Activated CD4-positive, alpha-beta T cell treated with anti-CD3 and anti-CD28 coated beads for 1 hour (primary cell): ENCODE data around the gene PTPRD.

Experiments
- DNase-seq: peaks from one replicate; pipeline ENCODE4 v3.0.0-alpha.2; 2020

Gene PTPRD

GRCh38 chr9:8799615-8800014 is 1813.2 kb downstream of the PTPRD start:
- DNase-seq, result no peak

DNA sequence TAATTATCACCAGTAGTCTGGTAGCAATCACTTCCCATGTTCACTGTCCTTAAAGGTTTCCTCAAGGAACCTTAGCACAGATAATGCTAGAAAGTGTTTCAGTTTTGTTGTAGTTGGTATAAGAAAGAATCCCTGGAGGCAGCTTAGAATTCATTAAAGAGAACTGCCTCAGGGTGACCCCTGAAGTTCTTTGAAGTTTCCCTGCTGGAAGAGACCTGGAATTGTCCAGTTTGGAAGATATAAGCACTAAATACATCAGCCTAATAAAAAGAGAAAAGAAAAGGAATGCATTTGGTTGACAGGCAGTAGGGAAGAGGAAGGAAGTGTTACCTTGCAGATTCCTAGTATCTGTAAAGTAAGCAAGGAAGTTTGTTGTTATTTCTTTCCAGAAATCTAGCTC is 1813.6 kb downstream of the PTPRD start:
- DNase-seq, result no peak

DNA sequence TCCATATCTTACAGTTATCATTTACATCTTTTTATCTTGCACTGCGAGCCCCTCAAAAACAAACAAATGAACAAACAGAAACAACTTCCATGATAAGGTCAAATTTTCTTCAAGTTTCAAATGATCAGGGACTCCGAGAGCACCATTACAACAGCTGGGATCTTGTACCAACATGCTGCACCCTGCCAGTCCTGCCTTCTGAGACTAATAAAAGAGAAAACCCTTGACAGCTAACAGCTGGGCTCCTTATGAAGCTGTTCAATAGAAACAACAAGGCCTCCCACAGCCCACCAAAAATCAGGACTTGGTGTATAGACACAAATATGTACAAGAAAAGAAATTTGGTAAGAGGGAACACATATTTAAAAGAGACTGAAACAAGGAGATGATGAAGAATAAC is 1828.0 kb downstream of the PTPRD start:
- no peak for DNase-seq

DNA sequence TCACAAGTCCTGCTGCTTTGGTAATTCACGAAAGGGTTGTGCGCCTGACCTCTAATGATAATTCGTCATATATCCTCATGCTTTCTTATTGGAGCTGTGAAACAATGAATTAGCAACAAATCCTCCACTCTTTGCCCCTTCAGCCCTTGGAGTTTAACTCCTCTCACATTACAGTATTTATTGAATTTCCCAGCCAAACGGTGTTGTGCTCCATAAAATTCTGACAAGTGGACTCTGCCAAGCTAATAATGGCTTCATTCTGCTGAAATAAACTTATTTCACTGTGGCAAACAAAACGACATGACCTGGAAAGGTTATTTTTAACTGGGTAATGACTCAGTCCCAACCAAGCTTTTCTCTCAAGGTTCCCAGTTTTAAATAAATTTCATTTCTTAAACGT is 1828.9 kb downstream of the PTPRD start:
- no peak for DNase-seq

DNA sequence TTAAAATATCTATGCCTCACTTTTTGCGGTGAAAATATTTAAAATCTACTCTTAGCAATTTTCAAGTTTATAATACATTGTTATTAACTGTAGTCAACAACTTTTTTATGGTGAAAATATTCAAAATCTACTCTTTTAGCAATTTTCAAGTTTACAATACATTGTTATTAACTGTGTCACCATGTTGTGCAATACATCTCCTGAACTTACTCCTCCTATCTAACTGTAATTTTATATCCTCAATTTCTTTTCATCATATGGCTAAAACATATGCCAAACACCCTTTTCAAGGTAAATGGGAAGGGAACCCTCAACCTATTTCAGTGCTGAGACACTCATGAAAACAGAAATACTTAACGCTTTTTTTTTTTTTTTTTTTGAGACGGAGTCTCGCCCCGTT is 1830.6 kb downstream of the PTPRD start:
- no peak for DNase-seq

- DNase-seq, result no peak
These were observed 1831.3 kb downstream of the PTPRD start for GRCh38 chr9:8781458-8781857.

- DNase-seq, result no peak
These were observed 1832.4 kb downstream of the PTPRD start for GRCh38 chr9:8780386-8780785.

DNA sequence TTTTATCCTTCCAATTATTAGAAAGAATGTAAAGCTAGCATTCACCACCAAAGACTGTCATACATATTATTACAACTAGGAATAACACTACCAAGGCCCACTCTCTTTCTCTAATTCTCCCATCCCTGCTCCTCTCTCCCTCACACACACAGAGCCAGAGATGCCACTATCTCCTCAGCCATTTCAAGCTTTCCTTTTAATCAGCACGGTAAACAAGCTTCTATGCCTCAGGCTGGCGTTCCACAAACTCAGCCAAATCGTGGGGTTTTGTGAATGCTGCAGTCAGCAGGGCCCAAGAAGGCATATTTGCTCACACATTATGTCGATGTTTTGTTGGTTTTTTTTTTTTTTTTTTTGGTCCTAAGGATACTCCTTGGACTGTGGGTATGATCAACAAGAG is 1833.3 kb downstream of the PTPRD start:
- no peak for DNase-seq

- no peak for DNase-seq
These were observed 1834.4 kb downstream of the PTPRD start for GRCh38 chr9:8778356-8778755.

DNA sequence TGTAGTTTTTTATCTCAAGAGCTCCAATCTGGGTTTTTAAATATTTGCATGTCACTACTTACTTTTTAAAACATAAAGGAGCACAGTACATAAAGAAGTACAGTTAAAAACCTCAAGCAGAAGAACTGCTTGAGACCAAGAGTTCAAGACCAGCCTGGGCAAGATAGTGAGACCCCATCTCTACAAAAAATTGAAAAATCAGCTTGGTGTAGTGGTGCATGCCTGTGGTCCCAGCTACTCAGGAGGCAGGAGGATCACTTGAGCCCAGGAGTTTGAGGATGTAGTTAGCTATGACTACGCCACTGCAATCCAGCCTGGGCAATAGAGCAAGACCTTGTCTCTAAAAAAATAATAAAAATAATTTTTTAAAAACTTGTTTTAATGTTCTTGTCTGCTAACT is 1840.5 kb downstream of the PTPRD start:
- DNase-seq, result no peak

DNA sequence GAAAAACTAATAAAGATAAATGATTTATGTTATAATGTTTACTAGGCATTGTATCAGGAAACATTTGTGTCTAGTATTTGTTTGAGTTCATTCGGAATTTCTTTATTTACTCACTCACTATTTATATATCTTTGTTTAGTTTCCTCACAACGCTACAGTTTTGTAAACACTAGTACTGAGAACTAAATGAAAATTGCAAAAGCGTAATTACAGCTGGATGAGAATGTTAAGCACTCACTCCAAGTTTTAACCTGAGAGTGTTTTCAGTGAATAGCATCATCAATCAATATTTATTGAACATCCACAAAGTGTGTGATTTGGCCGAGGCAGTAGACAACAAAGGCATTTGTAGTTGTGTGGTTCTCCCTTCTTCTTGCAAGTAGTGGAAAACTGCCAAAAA is 1843.6 kb downstream of the PTPRD start:
- DNase-seq, result no peak

DNA sequence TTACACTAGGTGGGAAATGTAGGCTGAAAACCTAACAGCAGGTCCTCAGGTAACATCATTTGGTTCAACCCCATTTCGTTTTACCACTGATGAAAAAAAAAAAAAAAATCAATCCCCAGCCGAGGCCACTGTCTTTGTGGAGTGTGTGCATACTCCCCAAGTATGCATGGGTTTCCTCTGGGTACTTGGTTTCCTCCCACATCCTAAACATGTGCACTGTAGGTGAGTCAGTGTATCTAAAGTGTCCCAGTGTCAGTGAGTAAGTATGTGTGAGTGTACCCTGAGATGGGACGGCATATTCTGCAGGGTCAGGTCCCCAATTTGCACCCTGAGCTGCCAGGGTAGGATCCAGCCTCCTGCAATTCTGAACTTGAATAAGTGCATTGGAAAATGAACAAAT is 1846.7 kb downstream of the PTPRD start:
- DNase-seq, result no peak

- no peak for DNase-seq
These were observed 1848.8 kb downstream of the PTPRD start for GRCh38 chr9:8764051-8764450.

DNA sequence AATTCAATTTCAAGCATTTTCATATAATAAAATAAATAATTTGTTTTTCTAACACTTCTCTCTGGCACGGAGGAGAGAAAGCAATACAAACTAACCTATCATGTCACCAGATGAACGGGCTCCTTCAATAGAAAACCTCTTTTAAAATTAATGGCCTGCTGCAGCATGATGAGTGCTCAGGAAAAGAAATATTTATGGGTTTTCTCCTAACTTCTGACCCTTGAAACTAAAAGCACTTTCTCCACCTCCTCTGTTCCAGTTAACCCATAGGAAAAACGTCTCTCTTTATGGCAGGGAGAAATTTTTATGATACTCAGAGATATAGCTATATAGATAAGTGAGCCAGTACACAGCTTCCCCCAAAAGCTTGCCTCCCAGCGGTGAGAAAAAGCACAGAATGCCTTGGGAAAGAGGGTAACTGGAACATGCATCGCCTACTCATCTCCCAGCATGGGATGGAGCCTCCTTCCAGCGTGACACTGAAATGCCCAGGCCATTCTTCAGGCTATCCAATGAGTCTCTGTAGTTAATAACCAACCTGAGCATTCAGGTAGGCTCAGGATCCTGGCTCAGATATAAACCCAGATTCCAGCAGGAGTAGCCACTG is 1850.2 kb downstream of the PTPRD start:
- DNase-seq, result no peak

DNA sequence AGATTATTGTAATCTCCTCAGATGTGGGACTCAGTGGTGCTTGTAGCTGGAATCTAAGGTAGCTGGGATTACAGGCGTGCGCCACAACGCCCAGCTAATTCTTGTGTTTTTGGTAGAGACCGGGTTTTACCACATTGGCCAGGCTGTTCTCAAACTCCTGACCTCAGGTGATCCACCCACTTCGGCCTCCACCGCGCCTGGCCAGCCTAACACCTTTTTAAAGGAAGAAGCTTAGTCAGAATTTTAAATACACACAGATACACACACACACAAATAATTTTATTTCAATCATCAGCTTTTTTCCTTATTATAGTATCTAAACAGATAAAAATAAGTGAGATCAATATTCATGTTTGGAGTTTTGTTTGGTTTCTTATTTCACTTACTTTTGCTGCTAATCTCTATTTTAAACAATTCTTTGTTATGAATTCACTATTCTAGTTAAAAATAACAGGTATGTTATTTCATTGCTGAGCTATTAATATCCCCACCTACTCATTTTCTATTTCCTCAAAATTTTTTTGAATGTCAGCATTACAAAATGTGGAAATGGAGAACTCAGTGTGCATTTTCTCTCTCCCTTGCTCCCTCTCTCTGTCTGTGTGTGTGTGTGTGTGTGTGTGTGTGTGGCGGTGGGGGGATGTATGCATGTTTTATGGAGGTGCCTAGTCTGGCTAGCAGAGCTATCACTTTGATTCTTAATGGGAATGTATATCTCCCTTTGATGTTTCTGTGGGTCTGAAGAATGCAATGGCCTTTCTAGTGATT is 1852.6 kb downstream of the PTPRD start:
- no peak for DNase-seq

- DNase-seq, result no peak
These were observed 1854.9 kb downstream of the PTPRD start for GRCh38 chr9:8757881-8758280.

DNA sequence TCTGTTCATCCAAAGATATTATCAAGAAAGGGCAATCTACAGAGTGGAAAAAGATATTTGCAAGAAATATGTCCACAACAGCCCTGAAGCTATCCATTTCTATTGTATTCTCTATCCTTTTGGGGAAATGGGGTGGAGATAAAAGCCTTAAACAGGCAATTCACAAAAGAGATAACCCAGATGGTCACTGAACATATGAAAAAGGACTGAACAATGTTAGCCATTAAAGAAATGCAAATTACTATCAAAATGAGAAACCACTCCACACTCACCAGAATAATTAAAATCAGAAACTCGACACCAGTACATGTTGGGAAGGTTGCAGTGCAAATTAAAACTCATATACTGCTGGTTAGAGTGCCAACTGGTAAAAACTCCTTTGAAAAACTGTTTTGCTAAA is 1858.1 kb downstream of the PTPRD start:
- no peak for DNase-seq

GRCh38 chr9:8751406-8751930 is 1861.3 kb downstream of the PTPRD start:
- no peak for DNase-seq

DNA sequence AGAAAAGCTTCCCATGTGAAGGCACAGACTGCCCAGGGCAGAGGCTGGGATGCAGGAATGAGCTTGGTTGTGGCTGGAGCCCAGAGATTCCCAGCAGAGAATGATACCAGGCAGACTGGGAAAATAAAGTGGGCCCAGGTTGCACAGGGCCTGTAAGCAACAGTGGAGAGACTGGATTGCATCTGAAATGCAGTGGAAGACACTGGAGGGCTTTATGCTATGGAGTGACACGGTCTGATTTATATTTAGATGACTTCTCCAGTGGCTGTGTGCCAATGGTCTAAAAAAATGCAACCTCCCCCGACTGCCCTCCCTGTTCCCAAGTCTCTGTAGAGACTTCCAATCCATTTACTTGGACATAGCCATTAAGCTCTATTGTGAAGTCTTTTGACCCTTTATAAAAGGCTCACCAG is 1862.2 kb downstream of the PTPRD start:
- no peak for DNase-seq

- DNase-seq, result no peak
These were observed 1867.5 kb downstream of the PTPRD start for GRCh38 chr9:8745347-8745746.

DNA sequence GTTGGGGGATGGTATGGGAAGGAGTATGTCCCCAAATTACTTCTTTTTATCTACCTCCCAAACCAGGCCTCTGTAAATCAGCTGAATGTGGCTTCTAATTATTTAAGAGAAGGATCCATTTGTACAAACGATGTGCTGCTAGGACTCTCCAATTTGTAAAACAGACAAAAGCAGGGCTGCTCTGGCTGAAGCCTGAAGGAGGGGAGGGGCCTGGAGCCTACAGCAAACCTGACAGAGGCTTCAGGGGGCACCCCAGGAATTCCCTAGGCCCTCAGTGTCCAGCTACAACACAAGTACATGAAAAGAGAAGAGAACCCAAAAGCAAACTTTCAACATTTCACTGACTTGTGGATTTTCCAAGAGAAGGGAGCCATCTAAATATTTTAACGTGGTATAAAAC is 1873.9 kb downstream of the PTPRD start:
- no peak for DNase-seq

- DNase-seq, result no peak
These were observed 1876.0 kb downstream of the PTPRD start for GRCh38 chr9:8736805-8737204.

DNA sequence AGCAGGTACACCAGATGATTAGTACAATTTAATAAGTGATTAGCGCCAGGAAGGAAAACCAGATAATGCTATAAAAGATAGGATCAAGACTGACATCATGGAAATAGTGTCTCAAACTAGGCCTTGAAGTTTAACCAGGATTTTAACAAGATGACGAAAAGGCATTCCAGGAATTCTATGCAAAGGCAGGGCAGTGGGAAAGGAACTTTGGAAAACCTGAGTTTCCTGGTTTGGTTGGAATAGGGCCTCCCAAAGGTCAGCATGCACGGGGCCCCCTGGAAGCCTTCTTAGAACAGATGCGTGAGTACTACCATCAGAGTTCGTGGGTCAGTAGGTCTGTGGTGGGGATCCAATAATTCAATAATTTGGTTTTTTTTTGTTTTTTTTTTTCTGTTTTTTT is 1878.0 kb downstream of the PTPRD start:
- no peak for DNase-seq

DNA sequence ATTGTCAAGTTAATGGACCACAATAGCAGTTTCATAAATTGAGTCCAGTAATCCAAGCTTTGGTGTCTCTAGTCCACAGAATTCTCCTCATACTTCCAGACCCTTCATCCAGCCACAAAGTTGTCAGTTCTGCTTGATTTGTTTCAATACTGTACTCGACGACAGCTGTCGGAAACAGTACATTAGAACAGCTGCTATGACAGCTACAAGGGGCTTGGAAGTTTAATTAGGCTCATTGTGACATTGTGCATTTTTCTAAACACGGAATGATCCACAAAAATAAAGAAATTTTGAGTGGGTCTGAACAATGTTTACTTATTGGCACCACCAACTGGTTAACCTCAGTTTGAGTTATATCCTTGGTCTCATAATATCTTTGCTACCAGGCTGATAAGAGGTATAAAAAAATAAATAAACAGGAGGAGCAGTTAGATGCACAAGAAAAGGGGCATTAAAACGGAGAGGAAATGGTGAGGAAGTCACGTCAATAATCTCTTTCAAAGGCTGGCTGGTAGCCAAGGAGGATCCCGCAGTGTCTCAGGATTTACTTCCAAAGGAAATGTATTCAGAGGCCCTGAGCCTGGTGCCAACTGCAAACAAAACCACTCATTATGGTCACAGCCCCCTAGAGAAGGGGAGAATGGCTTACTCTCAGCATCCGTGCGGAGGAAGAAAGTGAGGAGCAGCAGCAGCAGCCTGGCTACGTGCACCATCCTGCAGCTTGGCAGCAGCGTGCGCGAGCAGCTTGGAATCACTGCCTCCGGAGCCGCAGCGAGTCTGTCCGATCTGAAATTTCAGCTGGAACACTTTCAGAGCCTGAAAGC is 1879.5 kb downstream of the PTPRD start:
- DNase-seq, result no peak
